IMR-90 (cell line): ENCODE data around the gene SUPT16H. TPM values are rescaled to one million over a fixed set of nuclear protein-coding genes. Genes with fewer than 3 reads are reported as not detected.

Experiments
- ATAC-seq: fragments of 200-7000 bp; cut with Tn5 transposase; 2 replicates; pipeline ENCODE4 v1.9.1; 2020; ENCODE audit warnings: low read depth, mild to moderate bottlenecking, moderate library complexity
- BruUV-seq: library from RNA; stranded (reverse); fragments of 400-500 nt; replicated peaks from 2 replicates; lab custom pipeline; 2021; lab: Mats Ljungman, UMichigan
- CTCF ChIA-PET: fragments of 300-600 bp; formaldehyde crosslinking; extraction: SDS; loops from one replicate; lab custom pipeline; 2021; ENCODE audit warnings: antibody characterized with exemption; lab: Yijun Ruan, JAX
- POLR2A ChIA-PET: fragments of 300-600 bp; sonication (Branson Sonifier 250); formaldehyde crosslinking; loops from one replicate; lab custom pipeline; 2022; ENCODE audit warnings: antibody characterized with exemption; ENCODE audit not compliant: unreplicated experiment; lab: Charles Lee
- DNase-seq: peaks from one replicate; pipeline ENCODE4 v3.0.0; 2013
- H2AFZ ChIP-seq: replicated peaks from 2 replicates; pipeline ENCODE3; 2013; ENCODE audit warnings: low read length, mild to moderate bottlenecking; ENCODE audit not compliant: poor library complexity
- H2AK5ac ChIP-seq: 2 replicates; pipeline ENCODE4 v1.6.1; 2013; ENCODE audit warnings: low read depth, low read length, inconsistent platforms
- H2AK9ac ChIP-seq: replicated peaks from 2 replicates; pipeline ENCODE3; 2013; ENCODE audit warnings: mild to moderate bottlenecking, low read depth, low read length, moderate library complexity; ENCODE audit not compliant: poor library complexity
- H2BK120ac ChIP-seq: 2 replicates; pipeline ENCODE4 v1.6.1; 2013; ENCODE audit warnings: low read depth, low read length, inconsistent platforms
- H2BK15ac ChIP-seq: 3 replicates; pipeline ENCODE4 v1.6.1; 2013; ENCODE audit warnings: low read depth, low read length, inconsistent platforms
- H2BK20ac ChIP-seq: 2 replicates; pipeline ENCODE4 v1.6.1; 2013; ENCODE audit warnings: low read depth, mild to moderate bottlenecking, inconsistent platforms, low read length, moderate library complexity
- H2BK5ac ChIP-seq: 2 replicates; pipeline ENCODE4 v1.6.1; 2013; ENCODE audit warnings: mild to moderate bottlenecking, low read depth, low read length, inconsistent platforms; ENCODE audit not compliant: poor library complexity, severe bottlenecking
- H3K14ac ChIP-seq: replicated peaks from 2 replicates; pipeline ENCODE4 v1.6.1; 2013; ENCODE audit warnings: low read depth, low read length, inconsistent platforms
- H3K18ac ChIP-seq: 2 replicates; pipeline ENCODE4 v1.6.1; 2013; ENCODE audit warnings: low read depth, low read length, control low read depth
- H3K23ac ChIP-seq: 2 replicates; pipeline ENCODE4 v1.6.1; 2013; ENCODE audit warnings: low read depth, low read length, inconsistent platforms
- H3K27ac ChIP-seq: 2 replicates; pipeline ENCODE4 v1.5.1; 2013; ENCODE audit warnings: mild to moderate bottlenecking, control low read depth, low read length; ENCODE audit not compliant: insufficient read depth
- H3K27me3 ChIP-seq: 2 replicates; pipeline ENCODE4 v1.6.1; 2013; ENCODE audit warnings: low read length; ENCODE audit not compliant: control insufficient read depth, insufficient read depth
- H3K36me3 ChIP-seq: 2 replicates; pipeline ENCODE4 v1.6.1; 2013; ENCODE audit warnings: low read length, mixed read lengths; ENCODE audit not compliant: control insufficient read depth, insufficient read depth
- H3K4ac ChIP-seq: 2 replicates; pipeline ENCODE4 v1.6.1; 2013; ENCODE audit warnings: low read depth, low read length, inconsistent platforms
- H3K4me1 ChIP-seq: 2 replicates; pipeline ENCODE4 v1.6.1; 2013; ENCODE audit warnings: low read length, mixed read lengths; ENCODE audit not compliant: control insufficient read depth, insufficient read depth
- H3K4me2 ChIP-seq: 2 replicates; pipeline ENCODE4 v1.6.1; 2013; ENCODE audit warnings: low read depth, mild to moderate bottlenecking, control low read depth, low read length, moderate library complexity
- H3K4me3 ChIP-seq: 2 replicates; pipeline ENCODE4 v1.5.1; 2013; ENCODE audit warnings: low read depth, mild to moderate bottlenecking, control low read depth, low read length, moderate library complexity; ENCODE audit not compliant: insufficient read depth
- H3K56ac ChIP-seq: 2 replicates; pipeline ENCODE4 v1.6.1; 2013; ENCODE audit warnings: low read length, inconsistent platforms; ENCODE audit not compliant: insufficient read depth; ENCODE audit errors: extremely low read depth
- H3K79me1 ChIP-seq, 2 experiments: 2 replicates each; pipeline ENCODE4 v1.6.1; 2013; ENCODE audit warnings: low read length in 2 of 2, inconsistent platforms in 1 of 2, low read depth in 1 of 2
- H3K9ac ChIP-seq: 2 replicates; pipeline ENCODE4 v1.6.1; 2013; ENCODE audit warnings: low read depth, low read length, control low read depth
- H3K9me1 ChIP-seq: 2 replicates; pipeline ENCODE4 v1.6.1; 2013; ENCODE audit warnings: low read length, inconsistent platforms; ENCODE audit not compliant: insufficient read depth
- H3K9me3 ChIP-seq: 2 replicates; pipeline ENCODE4 v1.6.1; 2013; ENCODE audit warnings: low read length; ENCODE audit not compliant: control insufficient read depth, insufficient read depth
- H4K20me1 ChIP-seq: 2 replicates; pipeline ENCODE4 v1.6.1; 2013; ENCODE audit warnings: low read length, inconsistent platforms; ENCODE audit not compliant: insufficient read depth
- H4K5ac ChIP-seq: 2 replicates; pipeline ENCODE4 v1.6.1; 2013; ENCODE audit warnings: mild to moderate bottlenecking, low read depth, low read length, control low read depth
- H4K8ac ChIP-seq, 2 experiments: 2 replicates each; pipeline ENCODE4 v1.6.1; 2013; ENCODE audit warnings: low read depth in 2 of 2, low read length in 2 of 2, control low read depth in 1 of 2, inconsistent platforms in 1 of 2
- H4K91ac ChIP-seq: 2 replicates; pipeline ENCODE4 v1.6.1; 2013; ENCODE audit warnings: low read depth, low read length, inconsistent platforms; ENCODE audit not compliant: insufficient read depth
- BHLHE40 ChIP-seq: fragments of 150-350 bp; IDR thresholded peaks from 2 replicates; pipeline ENCODE4 v1.6.1; 2016; ENCODE audit warnings: mild to moderate bottlenecking, low read depth, low read length
- CEBPB ChIP-seq: IDR thresholded peaks from 2 replicates; pipeline ENCODE4 v1.6.1; 2012; ENCODE audit warnings: low read depth, low read length, improper control_type of control experiment
- CHD1 ChIP-seq: IDR thresholded peaks from 2 replicates; pipeline ENCODE4 v1.6.1; 2012; ENCODE audit warnings: low read depth, low read length, improper control_type of control experiment
- CTCF ChIP-seq: conservative IDR thresholded peaks from 2 replicates; pipeline ENCODE4 v1.5.1; 2012; ENCODE audit warnings: mild to moderate bottlenecking, low read depth, low read length, improper control_type of control experiment
- FOS ChIP-seq: fragments of 150-350 bp; IDR thresholded peaks from 2 replicates; pipeline ENCODE4 v1.6.1; 2016; ENCODE audit warnings: low read depth, low read length
- MAFK ChIP-seq: IDR thresholded peaks from 2 replicates; pipeline ENCODE4 v1.6.1; 2012; ENCODE audit warnings: low read depth, low read length, improper control_type of control experiment
- MAZ ChIP-seq: IDR thresholded peaks from 2 replicates; pipeline ENCODE4 v1.6.1; 2012; ENCODE audit warnings: low read depth, mild to moderate bottlenecking, low read length, improper control_type of control experiment, moderate library complexity, borderline replicate concordance
- MXI1 ChIP-seq: IDR thresholded peaks from 2 replicates; pipeline ENCODE4 v1.6.1; 2012; ENCODE audit warnings: low read depth, mild to moderate bottlenecking, low read length, moderate library complexity, borderline replicate concordance
- NFE2L2 ChIP-seq: fragments of 150-350 bp; IDR thresholded peaks from 2 replicates; pipeline ENCODE4 v1.6.1; 2016; ENCODE audit warnings: low read depth, mild to moderate bottlenecking, low read length
- POLR2A ChIP-seq: IDR thresholded peaks from 2 replicates; pipeline ENCODE4 v1.6.1; 2012; ENCODE audit warnings: mild to moderate bottlenecking, low read depth, low read length
- RAD21 ChIP-seq: IDR thresholded peaks from 2 replicates; pipeline ENCODE4 v1.6.1; 2012; ENCODE audit warnings: low read length, improper control_type of control experiment
- RCOR1 ChIP-seq: IDR thresholded peaks from 2 replicates; pipeline ENCODE4 v1.6.1; 2012; ENCODE audit warnings: mild to moderate bottlenecking, low read length, improper control_type of control experiment; ENCODE audit not compliant: insufficient replicate concordance
- RFX5 ChIP-seq: IDR thresholded peaks from 2 replicates; pipeline ENCODE4 v1.8.0; 2012; ENCODE audit warnings: low read depth, mild to moderate bottlenecking, low read length, moderate library complexity
- SMC3 ChIP-seq: fragments of 150-350 bp; IDR thresholded peaks from 2 replicates; pipeline ENCODE4 v1.6.1; 2016; ENCODE audit warnings: low read depth, mild to moderate bottlenecking, antibody characterized with exemption, low read length, moderate library complexity
- USF2 ChIP-seq: fragments of 150-350 bp; IDR thresholded peaks from 2 replicates; pipeline ENCODE4 v1.6.1; 2017; ENCODE audit warnings: mild to moderate bottlenecking, antibody characterized with exemption, low read length, low read depth
- WGBS, 2 experiments: methylation state at CpG; one replicate each; pipeline versions ENCODE4 v1.1.5 to v1.1.7; 2013; ENCODE audit warnings: missing lambda C conversion rate in 2 of 2; ENCODE audit not compliant: insufficient read length in 1 of 2; ENCODE audit errors: extremely low coverage in 2 of 2; 5-methylcytosine and 5-hydroxymethylcytosine counted together
- dilution Hi-C: fragments of 300-500 bp; cut with HindIII; formaldehyde crosslinking; loops from one replicate; pipeline ENCODE4 v1.14.3; 2018; ENCODE audit warnings: low sequenced_read_pairs; ENCODE audit not compliant: unreplicated experiment
- in situ Hi-C: fragments of 300-500 bp; cut with MboI; formaldehyde crosslinking; loops from 3 replicates; pipeline ENCODE4 v1.14.3; 2019; ENCODE audit warnings: low sequenced_read_pairs, inconsistent platforms, mixed read lengths
- intact Hi-C: fragments of 100-400 bp; cut with micrococcal nuclease; formaldehyde crosslinking; loops from 2 replicates; pipeline ENCODE4 v1.10.0; 2022
- polyA plus RNA-seq, 3 experiments: library from polyadenylated mRNA; depleted of rRNA; stranded (reverse); fragments of >200 nt; gene quantifications; 2 replicates each; pipeline ENCODE4 v1.2.3, GENCODE V29; 2012; ENCODE audit warnings: low replicate concordance in 1 of 3
- total RNA-seq: library from RNA; depleted of rRNA; stranded (reverse); fragments of >200 nt; gene quantifications from 2 replicates; pipeline ENCODE4 v1.2.3, GENCODE V29; 2012
- TF ChIP-seq, protein P1 (sequence below): fragments of 150-350 bp; IDR thresholded peaks from 2 replicates; pipeline ENCODE4 v1.6.1; 2016; ENCODE audit warnings: low read depth, mild to moderate bottlenecking, low read length, moderate library complexity, borderline replicate concordance

SUPT16H gene
- total and polyA plus RNA-seq, 2 of the 4 experiments (the other 2 are of a cell fraction): 50.6 to 103 TPM

DNA sequence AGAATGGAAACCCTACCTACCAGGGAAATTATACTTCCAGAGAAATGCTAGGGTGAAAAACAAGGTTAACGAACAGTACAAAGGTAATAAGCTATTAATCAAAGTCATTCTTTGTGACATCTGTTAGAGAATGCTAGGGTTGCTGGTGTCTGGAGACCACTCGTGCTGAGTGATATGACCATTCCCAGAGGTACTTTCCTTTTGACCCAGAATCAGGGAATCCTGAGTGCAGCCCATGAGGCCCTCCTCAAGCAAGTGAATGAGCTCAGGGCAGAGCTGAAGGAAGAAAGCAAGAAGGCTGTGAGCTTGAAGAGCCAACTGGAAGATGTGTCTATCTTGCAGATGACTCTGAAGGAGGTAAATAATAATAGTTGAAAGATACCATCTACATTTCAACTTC is 72.2 kb downstream of the SUPT16H start:
- Histone ChIP-seq H2BK20ac (no peak overlapping the region), H3K56ac (no peak overlapping the region), H4K91ac (no peak overlapping the region), H3K4me2 (no peak overlapping the region), H3K4me3 (no peak overlapping the region), H3K4ac (no peak overlapping the region), H4K8ac (no peak overlapping the region), H3K36me3 (no peaks in the 10 kb centered on the region), H3K9me3 (no peaks in the 10 kb centered on the region), H4K5ac (no peak overlapping the region), H2BK120ac (no peak overlapping the region), H2BK5ac (no peak overlapping the region), H3K9me1 (no peaks in the 10 kb centered on the region), H4K20me1 (no peaks in the 10 kb centered on the region), H2AK5ac (no peak overlapping the region), H3K27me3 (peaks cover 25% of the 10 kb centered on the region), H3K9ac (no peak overlapping the region), H3K4me1 (no peaks in the 10 kb centered on the region), H2BK15ac (no peak overlapping the region), H3K18ac (no peak overlapping the region), H3K14ac (no peak overlapping the region), H2AK9ac (no peak overlapping the region), H3K23ac (no peak overlapping the region), H2AFZ (no peak overlapping the region), H3K79me1 (no peaks in the 10 kb centered on the region), H3K27ac (no peak overlapping the region)
- BruUV-seq: no TSS peak
- intact Hi-C loops (no loop called here), dilution Hi-C loops (no loop called here), in situ Hi-C loops (no loop called here)
- TF ChIP-seq MAZ (no peak), NFE2L2 (no peak), BHLHE40 (no peak), FOS (no peak), RCOR1 (no peak), POLR2A (no peak), RFX5 (no peak), RAD21 (no peak), USF2 (no peak), MAFK (no peak), CEBPB (no peak), SMC3 (no peak), CHD1 (no peak), MXI1 (no peak), CTCF (no peak)
- TF ChIP-seq, protein P1, sequence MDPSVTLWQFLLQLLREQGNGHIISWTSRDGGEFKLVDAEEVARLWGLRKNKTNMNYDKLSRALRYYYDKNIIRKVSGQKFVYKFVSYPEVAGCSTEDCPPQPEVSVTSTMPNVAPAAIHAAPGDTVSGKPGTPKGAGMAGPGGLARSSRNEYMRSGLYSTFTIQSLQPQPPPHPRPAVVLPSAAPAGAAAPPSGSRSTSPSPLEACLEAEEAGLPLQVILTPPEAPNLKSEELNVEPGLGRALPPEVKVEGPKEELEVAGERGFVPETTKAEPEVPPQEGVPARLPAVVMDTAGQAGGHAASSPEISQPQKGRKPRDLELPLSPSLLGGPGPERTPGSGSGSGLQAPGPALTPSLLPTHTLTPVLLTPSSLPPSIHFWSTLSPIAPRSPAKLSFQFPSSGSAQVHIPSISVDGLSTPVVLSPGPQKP: no peak
- ATAC-seq (no peak), DNase-seq (no peak)
- ChIA-PET POLR2A (no interaction called here), CTCF (interaction anchor here (0.7 kb wide), 1 partner anchor 20 kb away, joined by 3 read pairs; no protein-coding TSS in a partner anchor)
- 100% methylated on average over 1 of the region's 2 CpGs; no CpG with 5 or more reads in 1 of the 2 experiments for WGBS, 2 experiments
